Left ventricle myocardium inferior (tissue), 1 donor: Measurements from ENCODE around the gene AARS1. TPM values are rescaled to one million over a fixed set of nuclear protein-coding genes. Genes with fewer than 3 reads are reported as not detected.
"Not testable (repeated sequence)": the region's sequence is repeated elsewhere in the genome, so short reads cannot be mapped to it uniquely, and the experiment has no call there.

Source experiments
- DNase-seq: peaks from one replicate; pipeline ENCODE4 v3.0.0-alpha.2; 2020
- H3K27ac ChIP-seq: fragments of 200-600 bp; replicated peaks from 2 replicates; pipeline ENCODE4 v1.8.0; 2021
- H3K27me3 ChIP-seq: fragments of 200-600 bp; 2 replicates; pipeline ENCODE4 v1.8.0; 2021; ENCODE audit warnings: low read depth
- H3K36me3 ChIP-seq: fragments of 200-600 bp; 2 replicates; pipeline ENCODE4 v1.8.0; 2021
- H3K4me1 ChIP-seq: fragments of 200-600 bp; 2 replicates; pipeline ENCODE4 v1.8.0; 2021
- H3K4me3 ChIP-seq: fragments of 200-600 bp; 2 replicates; pipeline ENCODE4 v1.8.0; 2021; ENCODE audit warnings: mild to moderate bottlenecking, moderate library complexity
- H3K9me3 ChIP-seq: fragments of 200-600 bp; replicated peaks from 2 replicates; pipeline ENCODE4 v1.8.0; 2021
- CTCF ChIP-seq: fragments of 200-600 bp; IDR thresholded peaks from 2 replicates; pipeline ENCODE4 v1.8.0; 2021; ENCODE audit warnings: antibody characterized with exemption, mild to moderate bottlenecking, borderline replicate concordance
- intact Hi-C: fragments of 100-400 bp; cut with micrococcal nuclease; formaldehyde crosslinking; loops from one replicate; pipeline ENCODE4 v1.11.0; 2022
- total RNA-seq: library from RNA; stranded (reverse); fragmentation: NEBNext Ultra II Directional; extraction: Animal tissue kit (Norgen Biotek cat#: 25700); gene quantifications from one replicate; pipeline ENCODE4 v1.2.1, GENCODE V29; 2021
- donor health status: DM: no; HTN: yes; CAD: no; lungs with severe emphysema.

AARS1 gene
- total RNA-seq, 1 donor from 2014 or later, result 61.0 TPM

DNA sequence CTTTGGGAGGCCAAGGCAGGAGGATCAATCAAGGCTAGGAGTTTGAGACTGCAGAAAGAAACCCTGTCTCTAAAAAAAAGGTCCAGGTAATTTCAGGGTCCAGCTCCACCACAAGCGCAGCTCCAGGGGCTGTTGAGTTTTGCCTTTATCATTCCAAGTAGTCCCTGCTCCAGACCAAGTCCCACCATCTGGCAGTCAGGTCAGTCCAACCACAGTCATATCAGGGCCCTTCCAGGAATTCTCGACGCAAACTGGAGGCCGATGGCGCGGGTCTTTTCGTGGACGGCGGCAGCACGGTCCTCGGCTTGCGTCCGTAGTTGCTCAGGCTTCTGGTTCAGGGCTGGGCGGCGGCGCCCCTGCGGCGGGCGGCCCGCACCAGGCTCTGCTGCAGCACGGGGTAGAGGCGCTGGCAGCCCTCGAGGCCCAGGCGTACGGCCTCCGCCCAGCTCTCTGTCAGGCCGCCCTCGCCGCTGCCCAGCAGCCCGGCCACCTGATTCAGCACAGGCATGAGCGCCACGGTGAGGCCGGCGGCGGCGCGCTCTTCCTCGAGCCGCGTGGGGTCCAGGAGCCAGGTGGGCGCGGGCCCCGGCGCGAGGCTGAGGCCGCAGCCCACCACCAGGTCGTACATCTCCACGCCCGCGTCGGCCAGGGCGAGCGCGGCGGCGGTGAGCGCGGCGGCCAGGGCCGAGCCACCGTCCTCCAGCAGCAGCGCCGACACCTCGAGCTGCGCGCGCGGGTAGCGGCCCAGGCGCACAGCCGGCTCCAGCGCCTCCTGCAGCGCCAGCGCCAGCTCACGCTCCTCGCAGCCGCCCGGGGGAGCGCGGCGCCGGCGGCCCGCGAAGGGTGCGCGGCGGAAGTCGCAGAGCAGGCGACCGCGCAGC is 38.3 kb downstream of the AARS1 start:
- DNase-seq, result no peak
- Histone ChIP-seq H3K27me3 (no peaks in the 10 kb centered on the region), H3K4me1 (peaks cover 24% of the 10 kb centered on the region), H3K27ac (peak overlapping the region; percentile 92), H3K36me3 (peaks cover 49% of the 10 kb centered on the region), H3K9me3 (no peaks in the 10 kb centered on the region), H3K4me3 (peak overlapping the region; percentile 86)
- intact Hi-C loops, result no loop called here
- TF ChIP-seq CTCF, result no peak

DNA sequence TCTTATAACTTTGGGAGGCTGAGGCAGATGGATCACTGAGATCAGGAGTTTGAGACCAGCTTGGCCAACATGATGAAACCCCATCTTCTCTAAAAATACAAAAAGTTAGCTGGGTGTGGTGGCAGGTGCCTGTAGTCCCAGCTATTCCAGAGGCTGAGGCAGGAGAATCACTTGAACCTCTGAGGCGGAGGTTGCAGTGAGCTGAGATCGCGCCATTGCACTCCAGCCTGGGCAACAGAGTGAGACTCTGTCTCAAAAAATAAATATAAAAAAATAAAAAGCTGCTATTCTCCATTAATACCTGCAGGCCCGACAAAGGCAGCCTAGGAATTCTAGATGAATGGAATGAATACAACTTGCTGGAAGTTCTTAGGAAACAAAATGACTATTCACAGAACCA is 39.6 kb downstream of the AARS1 start:
- peaks cover 36% of the 10 kb centered on the region for H3K36me3 ChIP-seq
- intact Hi-C loops, H3K27me3 ChIP-seq, DNase-seq, H3K27ac ChIP-seq, H3K9me3 ChIP-seq: not testable (repeated sequence)
- H3K4me1 ChIP-seq, result peaks cover 24% of the 10 kb centered on the region
- peak overlapping the region; percentile 86 for H3K4me3 ChIP-seq

DNA sequence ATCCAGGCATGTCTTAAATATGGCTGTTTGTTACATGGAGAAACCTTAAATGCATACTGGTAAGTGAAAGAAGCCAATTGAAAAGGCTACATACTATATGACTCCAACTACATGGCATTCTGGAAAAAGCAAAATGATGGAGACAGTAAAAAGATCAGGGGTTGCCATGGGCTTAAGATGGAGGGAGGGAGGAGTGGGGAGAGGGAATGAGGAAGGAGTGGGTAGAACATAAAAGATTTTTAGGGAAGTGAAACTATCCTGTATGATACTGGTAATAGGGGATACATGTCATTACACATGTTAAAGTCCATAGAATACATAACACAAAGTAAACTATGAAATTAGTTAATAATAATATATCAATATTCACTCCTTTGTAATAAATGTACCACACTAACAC is 50.5 kb downstream of the AARS1 start:
- intact Hi-C loops, H3K27ac ChIP-seq: not testable (repeated sequence)

GRCh38 chr16:70231831-70232230 is 57.5 kb downstream of the AARS1 start:
- DNase-seq, intact Hi-C loops, H3K27me3 ChIP-seq, H3K4me3 ChIP-seq, H3K4me1 ChIP-seq, H3K27ac ChIP-seq, H3K9me3 ChIP-seq: not testable (repeated sequence)
- H3K36me3 ChIP-seq, result peaks cover 69% of the 10 kb centered on the region

More for the DNA sequence above, 50.5 kb downstream of the AARS1 start:
- not testable (repeated sequence) for H3K27me3 ChIP-seq, DNase-seq, H3K9me3 ChIP-seq, H3K4me1 ChIP-seq, H3K4me3 ChIP-seq
- peaks cover 31% of the 10 kb centered on the region for H3K36me3 ChIP-seq

DNA sequence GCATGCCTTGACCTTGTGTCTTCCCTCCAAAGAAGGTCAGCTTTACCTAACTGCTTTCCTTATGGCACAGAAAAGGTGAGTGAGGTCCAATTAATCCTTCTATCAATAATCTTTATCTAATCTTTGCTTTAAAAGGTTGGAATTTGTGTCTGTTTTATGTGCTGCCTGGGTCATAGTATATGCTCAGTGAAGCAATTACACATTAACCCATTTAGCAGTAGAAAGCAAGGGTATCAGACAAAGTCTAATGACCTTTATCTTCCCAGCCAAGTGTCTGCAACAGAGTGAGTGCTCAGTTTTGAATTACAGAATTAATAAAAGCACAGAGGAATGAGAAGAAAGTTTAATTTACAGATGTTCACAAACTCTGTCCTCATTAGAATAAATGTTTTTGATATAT is 63.3 kb downstream of the AARS1 start:
- H3K4me1 ChIP-seq, H3K27ac ChIP-seq, DNase-seq, H3K27me3 ChIP-seq, intact Hi-C loops, H3K9me3 ChIP-seq, H3K4me3 ChIP-seq: not testable (repeated sequence)
- peaks cover 35% of the 10 kb centered on the region for H3K36me3 ChIP-seq

GRCh38 chr16:70225430-70225829 is 63.9 kb downstream of the AARS1 start:
- intact Hi-C loops, result not testable (repeated sequence)

GRCh38 chr16:70224645-70225044 is 64.7 kb downstream of the AARS1 start:
- H3K4me3 ChIP-seq, H3K9me3 ChIP-seq, H3K27me3 ChIP-seq, DNase-seq, H3K27ac ChIP-seq, intact Hi-C loops, H3K4me1 ChIP-seq: not testable (repeated sequence)
- H3K36me3 ChIP-seq, result peaks cover 31% of the 10 kb centered on the region

More at GRCh38 chr16:70225430-70225829, 63.9 kb downstream of the AARS1 start:
- H3K27ac ChIP-seq, H3K4me1 ChIP-seq, H3K9me3 ChIP-seq, DNase-seq, H3K27me3 ChIP-seq, H3K4me3 ChIP-seq: not testable (repeated sequence)
- H3K36me3 ChIP-seq, result peaks cover 31% of the 10 kb centered on the region

- H3K4me3 ChIP-seq, intact Hi-C loops, H3K9me3 ChIP-seq, DNase-seq, H3K27me3 ChIP-seq, H3K4me1 ChIP-seq: not testable (repeated sequence)
- H3K27ac ChIP-seq, result peak overlapping the region; percentile 17
- H3K36me3 ChIP-seq, result peaks cover 31% of the 10 kb centered on the region
These were observed 65.3 kb downstream of the AARS1 start for GRCh38 chr16:70223971-70224513.

- Histone ChIP-seq H3K27ac (peak overlapping the region; percentile 17), H3K36me3 (peaks cover 24% of the 10 kb centered on the region)
- intact Hi-C loops, H3K27me3 ChIP-seq, DNase-seq, H3K9me3 ChIP-seq, H3K4me1 ChIP-seq, H3K4me3 ChIP-seq: not testable (repeated sequence)
These were observed 66.1 kb downstream of the AARS1 start for GRCh38 chr16:70223216-70223615.

DNA sequence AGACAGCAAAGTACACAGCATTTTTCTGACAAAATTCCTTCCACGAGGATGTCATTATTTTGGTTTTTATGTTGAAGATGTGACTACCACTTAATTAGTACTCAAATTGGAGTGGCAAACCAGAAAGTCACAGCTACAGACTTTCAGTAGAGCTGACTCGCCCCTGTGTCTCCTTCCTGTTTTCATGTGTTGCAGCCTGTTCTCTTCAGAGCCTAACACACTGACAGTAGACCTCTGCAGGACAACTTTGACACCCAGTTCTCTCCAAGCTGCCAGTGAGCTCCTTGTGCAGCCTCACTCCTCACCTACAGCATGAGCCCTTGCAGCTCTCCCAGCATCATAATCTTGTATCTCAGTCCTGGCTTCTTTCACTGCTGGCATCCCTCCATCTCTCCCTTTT is 66.7 kb downstream of the AARS1 start:
- H3K4me1 ChIP-seq, DNase-seq, H3K27me3 ChIP-seq, H3K4me3 ChIP-seq, intact Hi-C loops, H3K27ac ChIP-seq, H3K9me3 ChIP-seq: not testable (repeated sequence)
- peaks cover 21% of the 10 kb centered on the region for H3K36me3 ChIP-seq

DNA sequence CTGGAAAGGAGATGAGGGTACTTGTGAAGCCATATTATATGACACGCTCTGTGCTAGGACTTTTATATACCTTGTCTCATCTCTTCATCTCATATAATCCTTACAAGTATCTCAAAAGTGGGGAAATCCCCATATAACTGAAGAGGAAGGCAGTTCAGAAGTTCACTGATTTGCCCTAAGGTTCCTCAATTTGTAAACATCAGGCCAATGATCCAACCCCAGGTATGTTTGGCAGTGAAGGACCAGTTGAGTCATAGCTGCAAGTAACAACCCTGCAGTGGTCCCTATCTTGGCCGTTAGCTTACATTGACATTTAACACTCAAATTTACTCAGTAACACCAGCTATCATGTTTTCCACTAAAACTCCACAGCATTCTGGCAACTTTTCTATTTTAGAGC is 70.7 kb downstream of the AARS1 start:
- H3K36me3 ChIP-seq, result peaks cover 13% of the 10 kb centered on the region
- H3K9me3 ChIP-seq, H3K27me3 ChIP-seq, H3K4me1 ChIP-seq, DNase-seq, H3K27ac ChIP-seq, H3K4me3 ChIP-seq, intact Hi-C loops: not testable (repeated sequence)

GRCh38 chr16:70206382-70206781 is 82.9 kb downstream of the AARS1 start:
- H3K27ac ChIP-seq, H3K36me3 ChIP-seq, intact Hi-C loops, H3K27me3 ChIP-seq, H3K4me3 ChIP-seq, H3K9me3 ChIP-seq, H3K4me1 ChIP-seq, DNase-seq: not testable (repeated sequence)
